GM12872 (cell line): ENCODE data around the gene RRP15.

Experiments used
- CTCF ChIP-seq: IDR thresholded peaks from 3 replicates; pipeline ENCODE4 v1.5.1; 2011; ENCODE audit warnings: low read depth, mild to moderate bottlenecking, low read length, moderate library complexity; ENCODE audit not compliant: insufficient read depth

RRP15 gene

GRCh38 chr1:218347336-218347722 lies 62.2 kb downstream of the RRP15 start:
- TF ChIP-seq CTCF = 0 out of 3 replicates have a peak, but pooled peaks have one; percentile 0

GRCh38 chr1:218347723-218348627 lies 62.9 kb downstream of the RRP15 start:
- no peak for TF ChIP-seq CTCF

GRCh38 chr1:218348628-218349071 lies 63.6 kb downstream of the RRP15 start:
- no peak for TF ChIP-seq CTCF

GRCh38 chr1:218349348-218350034 lies 64.4 kb downstream of the RRP15 start:
- TF ChIP-seq CTCF = no peak

GRCh38 chr1:218350035-218350525 lies 65.0 kb downstream of the RRP15 start:
- TF ChIP-seq CTCF = no peak

GRCh38 chr1:218350801-218351266 lies 65.7 kb downstream of the RRP15 start:
- no peak for TF ChIP-seq CTCF

- peak; percentile 63 for TF ChIP-seq CTCF
Measured at GRCh38 chr1:218351391-218352074, 66.4 kb downstream of the RRP15 start.
